HEK293T (cell line): ENCODE data around the gene KAT6B.

Experiments used
- ARNT ChIP-seq: fragments of 450-650 bp; IDR thresholded peaks from 2 replicates; pipeline ENCODE4 v1.6.1; 2017; ENCODE audit warnings: mild to moderate bottlenecking
- SP1 ChIP-seq: fragments of 450-650 bp; IDR thresholded peaks from 2 replicates; pipeline ENCODE4 v1.6.1; 2017

- no peak for TF ChIP-seq SP1
- TF ChIP-seq ARNT, result no peak
These were observed 1.3 kb downstream of the KAT6B start for GRCh38 chr10:74827694-74828093.
